Body of pancreas (tissue), 4 donors: Measurements from ENCODE around the gene PPP2R2B.

Experiments used
- POLR2A ChIP-seq, 3 donors: fragments of 450-650 bp; IDR thresholded peaks; one replicate each; pipeline ENCODE4 v1.6.1; 2016; ENCODE audit warnings: antibody characterized with exemption in 3 of 3, mild to moderate bottlenecking in 2 of 3
- TF ChIP-seq, protein P1 (sequence below), 7 experiments: fragments of 450-650 bp in 4 of 7; fragments of 200-600 bp in 3 of 7; sonication (generic) in 3 of 7; IDR thresholded peaks; one replicate each; pipeline ENCODE4 v1.5.1; 2016 to 2019; ENCODE audit warnings: antibody characterized with exemption in 7 of 7

DNA sequence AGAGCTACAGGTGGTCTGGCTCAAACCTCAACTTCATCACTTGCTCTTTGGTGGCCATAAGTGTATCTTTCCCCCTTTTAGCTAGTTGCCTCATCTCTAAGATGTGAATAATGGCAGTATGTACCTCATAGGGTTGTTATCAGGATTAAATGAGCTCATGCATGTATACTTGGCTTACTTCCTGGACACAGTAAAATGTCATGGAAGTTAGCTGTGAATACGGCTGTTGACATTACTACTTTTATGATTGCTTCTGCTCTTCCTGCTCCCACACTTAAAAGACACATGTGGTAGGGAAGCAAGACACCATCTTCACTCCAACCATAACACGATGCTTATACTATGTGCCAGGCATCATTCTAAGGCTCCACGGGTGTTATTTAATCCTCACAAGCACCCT lies 248.1 kb downstream of the PPP2R2B start:
- TF ChIP-seq, protein P1, sequence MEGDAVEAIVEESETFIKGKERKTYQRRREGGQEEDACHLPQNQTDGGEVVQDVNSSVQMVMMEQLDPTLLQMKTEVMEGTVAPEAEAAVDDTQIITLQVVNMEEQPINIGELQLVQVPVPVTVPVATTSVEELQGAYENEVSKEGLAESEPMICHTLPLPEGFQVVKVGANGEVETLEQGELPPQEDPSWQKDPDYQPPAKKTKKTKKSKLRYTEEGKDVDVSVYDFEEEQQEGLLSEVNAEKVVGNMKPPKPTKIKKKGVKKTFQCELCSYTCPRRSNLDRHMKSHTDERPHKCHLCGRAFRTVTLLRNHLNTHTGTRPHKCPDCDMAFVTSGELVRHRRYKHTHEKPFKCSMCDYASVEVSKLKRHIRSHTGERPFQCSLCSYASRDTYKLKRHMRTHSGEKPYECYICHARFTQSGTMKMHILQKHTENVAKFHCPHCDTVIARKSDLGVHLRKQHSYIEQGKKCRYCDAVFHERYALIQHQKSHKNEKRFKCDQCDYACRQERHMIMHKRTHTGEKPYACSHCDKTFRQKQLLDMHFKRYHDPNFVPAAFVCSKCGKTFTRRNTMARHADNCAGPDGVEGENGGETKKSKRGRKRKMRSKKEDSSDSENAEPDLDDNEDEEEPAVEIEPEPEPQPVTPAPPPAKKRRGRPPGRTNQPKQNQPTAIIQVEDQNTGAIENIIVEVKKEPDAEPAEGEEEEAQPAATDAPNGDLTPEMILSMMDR (IDR thresholded peaks at IDR 0.05): no peak
- TF ChIP-seq POLR2A (IDR thresholded peaks at IDR 0.05): no peak
